HG03432 (cell line): ENCODE results near the gene MCM8.

Source experiments
- ATAC-seq: cut with Tn5 transposase; IDR thresholded peaks from one replicate; pipeline ENCODE4 v1.9.1; 2021; ENCODE audit warnings: mild to moderate bottlenecking, moderate library complexity; ENCODE audit not compliant: unreplicated experiment

Gene MCM8

DNA sequence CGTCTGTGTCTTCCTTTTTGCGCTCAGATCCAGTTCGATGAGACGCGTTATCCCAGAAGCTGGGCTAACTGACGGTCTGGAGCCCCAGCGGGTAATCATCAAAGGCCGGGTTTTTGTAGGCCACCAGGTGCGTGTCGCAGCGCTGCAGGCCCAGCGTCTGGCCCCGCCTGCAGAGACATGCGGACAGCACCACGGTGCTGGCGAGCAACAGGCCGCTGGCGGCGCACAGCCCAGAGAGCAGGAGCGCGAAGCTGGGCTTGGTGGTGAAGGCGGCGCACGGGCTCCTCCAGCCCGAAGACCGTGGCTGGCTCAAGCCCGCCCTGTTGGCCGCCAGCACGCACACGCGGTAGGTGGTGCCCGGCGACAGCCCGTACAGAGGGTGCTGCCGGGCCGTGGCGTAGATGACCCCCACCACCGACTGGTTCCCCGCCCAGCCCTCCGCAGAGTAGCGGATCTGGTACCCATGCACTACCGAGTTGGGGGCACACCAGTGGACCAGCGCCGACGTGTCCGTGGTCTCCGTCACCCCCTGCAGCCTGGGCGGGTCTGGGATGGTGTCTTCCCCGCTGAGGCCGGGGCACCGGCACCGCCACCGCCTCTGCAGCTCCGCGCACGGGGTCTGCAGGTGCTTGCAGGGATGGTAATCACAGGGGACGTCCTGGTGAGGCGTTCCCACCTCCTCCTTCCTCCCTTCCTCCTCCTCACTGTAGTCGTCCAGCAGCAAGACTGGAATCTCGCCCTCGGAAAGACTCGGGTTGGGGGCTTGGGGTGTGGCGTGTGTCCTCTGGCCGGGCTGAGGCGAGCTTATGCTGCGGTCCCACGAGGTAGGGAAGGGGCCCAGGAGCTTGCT is 90.7 kb downstream of the MCM8 start:
- ATAC-seq, result no peak

DNA sequence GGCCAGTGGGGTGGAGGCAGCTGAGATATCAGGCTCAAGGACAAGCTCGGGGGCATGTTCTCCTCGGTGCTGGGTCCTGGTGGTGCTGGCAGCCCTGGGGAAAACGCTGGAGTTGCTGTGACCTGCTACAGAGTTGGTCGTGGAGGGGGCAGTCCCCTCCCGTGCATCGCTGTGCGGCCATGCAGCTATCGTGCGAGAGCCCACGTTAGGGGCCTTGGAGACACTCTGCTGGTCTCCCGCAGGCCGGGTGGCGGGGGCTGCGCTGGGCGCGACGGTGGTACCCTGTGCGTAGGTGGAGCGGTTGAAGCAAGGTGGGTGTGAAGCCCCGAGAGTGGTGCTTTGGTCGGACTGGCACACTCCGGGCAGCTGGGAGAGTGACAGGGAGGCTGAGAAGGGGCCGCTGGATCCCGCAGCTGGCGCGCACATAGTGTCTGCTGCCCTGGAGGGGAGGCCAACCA is 91.4 kb downstream of the MCM8 start:
- no peak for ATAC-seq

DNA sequence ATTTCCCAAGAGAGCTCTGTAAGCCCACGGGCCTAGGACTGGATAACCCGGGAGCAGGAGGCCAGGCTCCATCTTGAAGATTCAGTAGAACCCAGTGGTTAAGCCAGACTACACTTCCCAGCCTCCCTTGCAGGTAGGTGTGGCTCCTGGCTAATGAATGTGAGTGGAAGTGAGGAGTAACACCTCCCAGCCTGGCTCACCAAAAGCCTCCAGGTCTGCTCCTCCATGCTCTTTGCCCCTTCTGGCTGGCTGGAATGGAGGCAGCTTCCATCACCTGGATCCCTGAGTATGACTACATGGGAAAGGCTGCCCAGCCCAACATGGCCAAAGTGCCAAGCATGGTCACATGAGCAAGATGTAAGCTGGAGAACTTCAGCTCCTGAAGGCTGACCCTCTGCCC is 93.7 kb downstream of the MCM8 start:
- no peak for ATAC-seq

DNA sequence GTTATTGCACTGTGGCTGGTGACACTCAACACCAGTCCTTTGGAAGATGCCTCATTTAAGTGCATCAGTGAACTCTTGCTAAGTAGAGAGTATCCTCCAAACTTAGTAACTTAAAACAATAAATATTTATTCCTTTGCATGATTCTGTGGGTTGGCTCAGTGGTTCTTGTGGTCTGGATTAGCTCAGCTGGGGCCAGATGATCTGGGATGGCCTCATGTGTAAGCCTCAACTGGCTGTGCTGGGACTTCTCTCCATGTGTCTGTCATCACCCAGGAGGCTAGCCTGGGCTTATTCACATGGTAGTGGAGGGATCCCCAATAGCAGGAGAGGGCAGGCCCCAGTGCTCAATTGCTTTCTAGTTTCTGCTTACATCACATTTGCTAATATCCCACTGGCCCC is 95.1 kb downstream of the MCM8 start:
- ATAC-seq, result no peak

DNA sequence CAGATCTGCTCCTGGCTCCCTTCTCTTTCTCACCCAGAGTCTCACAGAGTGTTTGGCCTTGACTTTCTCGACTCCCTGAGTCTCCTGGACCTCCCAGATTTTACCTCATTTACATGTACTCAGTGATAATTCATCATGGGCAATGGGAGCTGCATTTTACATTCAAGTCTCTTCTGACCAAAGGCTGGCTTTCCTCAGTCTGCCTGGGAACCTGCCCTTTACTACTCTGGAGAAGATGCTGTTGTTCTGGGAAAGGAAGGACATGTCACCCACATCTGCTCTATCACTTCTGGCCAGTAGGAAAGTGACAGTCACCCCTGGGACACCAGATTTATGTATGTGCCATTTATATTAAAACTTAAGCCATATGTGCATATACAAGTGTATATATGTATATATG is 96.0 kb downstream of the MCM8 start:
- no peak for ATAC-seq

DNA sequence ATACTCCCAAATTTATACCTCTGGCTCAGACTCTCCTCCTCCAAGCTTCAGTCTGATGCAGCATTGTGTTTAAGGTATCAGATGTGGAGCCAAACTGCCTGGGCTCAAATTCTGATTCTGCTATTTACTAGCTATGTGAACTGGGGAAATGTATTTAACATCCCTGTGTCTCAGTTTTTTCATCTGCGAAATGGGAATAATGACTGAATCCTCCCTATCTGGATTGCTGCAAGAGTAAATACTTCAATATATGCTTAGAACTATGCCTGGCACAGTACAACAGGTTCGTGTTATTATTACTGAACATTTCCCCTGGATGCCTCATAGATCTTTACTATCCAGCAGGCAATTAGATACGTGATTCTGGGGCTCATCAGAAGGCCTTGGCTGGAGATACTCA is 97.9 kb downstream of the MCM8 start:
- no peak for ATAC-seq
